GM18867 (cell line): ENCODE results near the gene NSUN2.
A peak's percentile ranks its signal among the peaks of the same experiment; 100 is the strongest.
"Not testable (repeated sequence)": the region's sequence is repeated elsewhere in the genome, so short reads cannot be mapped to it uniquely, and the experiment has no call there.

Experiments used
- ATAC-seq: cut with Tn5 transposase; IDR thresholded peaks from one replicate; pipeline ENCODE4 v1.9.1; 2021; ENCODE audit warnings: mild to moderate bottlenecking, moderate library complexity; ENCODE audit not compliant: unreplicated experiment

The NSUN2 gene

DNA sequence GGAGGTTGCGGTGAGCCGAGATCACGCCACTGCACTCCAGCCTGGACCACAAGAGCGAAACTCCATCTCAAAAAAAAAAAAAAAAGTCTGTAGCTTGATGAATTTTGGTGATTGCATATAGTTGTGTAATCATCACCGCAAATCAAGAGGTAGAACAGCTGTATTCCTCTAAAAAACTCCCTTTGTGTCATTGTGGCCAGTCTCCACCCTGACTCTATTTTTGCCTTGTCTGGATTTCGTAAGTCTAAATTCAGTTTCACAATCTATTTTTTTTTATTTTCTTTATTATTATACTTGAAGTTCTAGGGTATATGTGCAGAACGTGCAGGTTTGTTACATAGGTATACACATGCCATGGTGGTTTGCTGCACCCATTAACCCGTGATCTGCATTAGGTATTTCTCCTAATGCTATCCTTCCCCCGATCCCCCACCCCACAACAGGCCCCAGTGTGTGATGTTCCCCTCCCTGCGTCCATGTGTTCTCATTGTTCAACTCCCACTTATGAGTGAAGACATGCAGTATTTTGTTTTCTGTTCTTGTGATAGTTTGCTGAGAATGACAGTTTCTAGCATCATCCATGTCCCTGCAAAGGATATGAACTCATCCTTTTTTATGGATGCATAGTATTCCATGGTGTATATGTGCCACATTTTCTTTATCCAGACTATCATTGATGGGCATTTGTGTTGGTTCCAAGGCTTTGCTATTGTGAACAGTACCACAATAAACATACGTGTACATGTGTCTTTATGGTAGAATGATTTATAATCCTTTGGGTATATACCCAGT, 12.9 kb upstream of the NSUN2 start:
- not testable (repeated sequence) for ATAC-seq

GRCh38 chr5:6644794-6645241, 12.0 kb upstream of the NSUN2 start:
- ATAC-seq = no peak

- no peak for ATAC-seq
These were observed 9.8 kb upstream of the NSUN2 start for GRCh38 chr5:6642655-6643054.

- ATAC-seq = no peak
These were observed 5.4 kb upstream of the NSUN2 start for GRCh38 chr5:6638236-6638635.

DNA sequence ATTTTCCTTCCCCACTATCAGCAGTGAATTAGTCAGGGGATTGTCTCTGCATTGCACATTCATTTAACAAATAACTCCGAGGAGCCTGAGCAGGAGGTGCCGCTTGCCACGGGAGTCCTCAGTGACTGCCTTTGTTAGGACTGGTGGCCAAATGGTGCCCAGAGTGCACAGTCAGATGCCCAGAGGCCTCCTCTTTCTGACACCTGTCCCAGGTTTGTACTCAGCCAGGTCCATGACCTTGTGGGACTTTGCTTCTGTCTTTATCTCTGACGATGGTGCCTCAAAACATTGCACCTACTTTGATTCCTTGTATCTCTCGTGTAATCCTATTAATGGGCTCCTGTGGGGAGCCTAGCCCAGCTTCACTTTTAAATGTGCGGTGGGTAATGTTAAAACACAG, 4.7 kb upstream of the NSUN2 start:
- no peak for ATAC-seq

- no peak for ATAC-seq
These were observed 4.2 kb upstream of the NSUN2 start for GRCh38 chr5:6637022-6637421.

- no peak for ATAC-seq
These were observed 3.4 kb upstream of the NSUN2 start for GRCh38 chr5:6636293-6636692.

DNA sequence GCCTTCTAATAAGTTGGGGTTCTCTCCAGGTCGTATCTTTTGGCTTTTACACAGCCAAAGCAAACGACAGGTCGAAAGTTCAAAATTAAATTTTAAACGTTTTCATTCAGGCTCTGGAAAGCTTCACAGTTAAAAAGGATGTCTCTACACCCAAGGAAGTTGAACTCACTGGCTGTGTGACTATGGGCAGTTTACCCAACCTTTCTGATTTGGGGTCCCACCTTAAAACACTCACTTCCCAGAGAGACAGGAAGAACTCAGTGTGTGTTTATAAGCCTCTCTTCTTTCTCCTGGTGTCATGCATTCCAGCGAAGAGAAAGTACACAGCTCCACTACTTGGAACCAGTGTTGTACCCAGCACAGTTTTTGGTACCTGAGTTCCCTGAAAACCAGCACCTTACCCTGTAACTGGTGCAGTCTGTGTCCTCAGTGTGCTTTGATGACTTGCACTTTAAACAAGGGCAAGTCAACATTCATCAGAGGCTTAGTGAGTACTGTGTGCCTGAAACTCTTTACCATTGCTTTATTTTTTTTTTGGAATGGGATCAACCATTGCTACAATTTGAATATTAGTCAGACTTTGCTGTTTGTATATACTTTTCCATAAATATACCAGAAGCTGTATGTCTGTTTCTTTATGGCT, 2.1 kb upstream of the NSUN2 start:
- no peak for ATAC-seq

- no peak for ATAC-seq
These were observed 1.5 kb upstream of the NSUN2 start for GRCh38 chr5:6634306-6634705.

DNA sequence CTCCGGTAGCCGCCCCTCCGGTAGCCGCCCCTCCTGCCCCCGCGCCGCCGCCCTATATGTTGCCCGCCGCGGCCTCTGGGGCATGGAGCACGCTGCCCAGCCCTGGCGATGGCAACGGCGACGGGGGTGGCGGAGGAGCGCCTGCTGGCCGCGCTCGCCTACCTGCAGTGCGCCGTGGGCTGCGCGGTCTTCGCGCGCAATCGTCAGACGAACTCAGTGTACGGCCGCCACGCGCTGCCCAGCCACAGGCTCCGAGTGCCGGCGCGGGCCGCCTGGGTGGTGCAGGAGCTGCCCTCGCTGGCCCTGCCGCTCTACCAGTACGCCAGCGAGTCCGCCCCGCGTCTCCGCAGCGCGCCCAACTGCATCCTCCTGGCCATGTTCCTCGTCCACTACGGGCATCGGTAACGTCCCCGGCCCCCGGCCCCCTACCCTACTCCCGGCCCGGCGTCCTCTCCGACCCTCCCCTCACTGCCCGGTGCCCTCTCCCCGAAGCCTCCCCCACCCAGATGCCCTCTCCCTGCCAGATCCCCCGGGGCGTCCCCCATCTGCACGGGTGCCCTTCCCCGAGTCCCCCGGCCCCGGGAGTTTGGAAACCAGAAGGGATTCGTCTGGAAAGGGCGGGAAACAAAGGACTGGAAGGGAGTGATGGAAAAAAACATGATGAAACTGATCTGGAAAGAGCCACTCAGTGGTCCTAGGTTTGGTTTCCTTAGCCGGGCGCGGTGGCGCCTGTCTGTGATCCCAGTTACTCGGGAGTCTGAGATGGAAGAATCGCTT, 813 bp upstream of the NSUN2 start:
- peak; percentile 60 for ATAC-seq

- ATAC-seq = peak; percentile 29
These were observed 438 bp downstream of the NSUN2 start for GRCh38 chr5:6632324-6632887.

DNA sequence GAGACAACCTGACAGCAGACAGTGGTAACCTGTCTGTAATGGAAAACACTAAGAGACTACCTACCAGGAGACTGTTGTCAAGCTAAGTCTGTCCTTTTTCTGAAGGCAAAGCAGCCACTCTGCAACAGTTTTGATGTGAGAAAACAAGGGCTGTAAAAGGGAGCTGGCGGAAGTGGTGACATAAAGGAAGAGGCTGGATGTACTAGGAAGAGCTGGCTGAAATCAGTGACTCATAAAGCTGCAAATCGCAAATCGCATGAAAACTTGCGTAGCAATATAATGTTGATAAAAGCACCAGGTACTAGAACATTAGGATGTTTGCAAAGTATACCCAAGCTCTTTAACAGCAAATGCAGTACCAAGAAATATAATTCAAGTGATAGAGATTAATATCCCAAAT, 1.4 kb downstream of the NSUN2 start:
- no peak for ATAC-seq

- ATAC-seq = no peak
These were observed 6.3 kb downstream of the NSUN2 start for GRCh38 chr5:6626508-6626907.

GRCh38 chr5:6623941-6624340, 8.9 kb downstream of the NSUN2 start:
- no peak for ATAC-seq

DNA sequence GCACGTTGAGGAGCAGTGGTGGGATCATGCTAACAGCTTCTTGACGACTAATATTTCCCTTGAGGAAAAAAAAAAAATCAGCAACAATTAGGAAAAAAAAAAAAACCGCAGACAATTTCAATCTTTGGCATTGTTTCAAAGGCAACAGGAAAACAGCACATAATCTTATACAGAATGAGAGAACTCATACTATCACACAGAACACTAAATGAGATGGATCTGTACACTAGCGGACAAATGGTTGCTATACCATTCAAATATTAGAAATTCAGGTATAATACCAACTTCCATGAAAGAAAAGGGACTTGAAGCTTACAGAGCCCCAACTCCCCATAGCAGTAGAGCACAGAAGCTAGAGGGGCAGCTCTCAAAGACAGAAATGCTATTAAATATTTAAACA, 9.6 kb downstream of the NSUN2 start:
- ATAC-seq = no peak

DNA sequence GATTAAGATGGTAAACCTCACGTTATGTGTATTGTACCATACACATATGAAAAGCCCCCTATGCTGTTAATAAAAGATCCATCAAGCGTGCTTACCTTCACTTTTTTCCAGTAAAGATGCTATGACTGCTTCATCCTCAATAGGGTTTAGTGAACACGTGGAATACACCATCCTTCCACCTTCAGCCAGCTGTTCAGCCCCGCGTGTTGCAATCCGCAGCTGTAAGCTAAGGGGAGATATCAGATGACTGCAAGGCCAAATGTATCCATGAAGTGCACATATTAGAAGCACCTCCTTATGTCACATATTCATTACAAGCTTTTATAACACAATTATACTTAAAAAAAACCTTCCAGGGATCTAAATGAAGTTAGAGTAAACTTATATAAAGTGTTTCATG, 16.2 kb downstream of the NSUN2 start:
- no peak for ATAC-seq

DNA sequence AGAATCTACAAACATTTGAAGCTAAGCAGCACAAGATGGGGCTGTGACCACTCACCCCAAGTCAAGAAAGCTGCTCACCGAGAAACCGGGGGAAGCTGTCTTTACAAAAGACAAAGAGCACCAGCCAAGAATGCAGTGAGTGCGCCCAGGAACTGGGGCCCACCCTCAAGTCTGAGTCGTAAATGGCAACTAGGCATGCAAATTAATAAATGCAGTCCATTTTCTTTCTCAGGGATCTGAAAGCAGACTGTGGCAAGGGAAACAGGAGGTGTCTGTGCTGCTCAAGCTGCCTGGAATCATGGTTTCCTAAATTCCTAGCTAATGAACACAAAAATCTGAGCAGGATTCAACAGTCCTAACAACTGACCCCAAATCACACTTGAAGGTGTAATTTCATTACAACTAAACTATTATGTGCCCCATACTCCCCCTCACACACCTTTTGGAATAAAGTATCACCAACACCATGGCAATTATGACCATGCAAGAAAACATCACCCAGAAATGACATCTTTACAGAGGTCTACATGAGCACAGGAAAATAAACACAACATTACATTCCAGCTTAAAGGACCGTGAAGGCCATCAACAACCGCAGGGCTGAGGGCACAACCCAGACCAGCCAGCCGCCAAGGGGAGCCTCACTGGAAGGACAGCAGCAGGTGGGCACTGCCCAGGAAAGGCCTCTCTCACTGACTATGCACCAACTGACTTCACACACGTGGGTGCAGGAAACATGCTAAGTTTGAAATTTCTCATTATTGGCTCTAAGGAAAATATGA, 17.6 kb downstream of the NSUN2 start:
- ATAC-seq = no peak

DNA sequence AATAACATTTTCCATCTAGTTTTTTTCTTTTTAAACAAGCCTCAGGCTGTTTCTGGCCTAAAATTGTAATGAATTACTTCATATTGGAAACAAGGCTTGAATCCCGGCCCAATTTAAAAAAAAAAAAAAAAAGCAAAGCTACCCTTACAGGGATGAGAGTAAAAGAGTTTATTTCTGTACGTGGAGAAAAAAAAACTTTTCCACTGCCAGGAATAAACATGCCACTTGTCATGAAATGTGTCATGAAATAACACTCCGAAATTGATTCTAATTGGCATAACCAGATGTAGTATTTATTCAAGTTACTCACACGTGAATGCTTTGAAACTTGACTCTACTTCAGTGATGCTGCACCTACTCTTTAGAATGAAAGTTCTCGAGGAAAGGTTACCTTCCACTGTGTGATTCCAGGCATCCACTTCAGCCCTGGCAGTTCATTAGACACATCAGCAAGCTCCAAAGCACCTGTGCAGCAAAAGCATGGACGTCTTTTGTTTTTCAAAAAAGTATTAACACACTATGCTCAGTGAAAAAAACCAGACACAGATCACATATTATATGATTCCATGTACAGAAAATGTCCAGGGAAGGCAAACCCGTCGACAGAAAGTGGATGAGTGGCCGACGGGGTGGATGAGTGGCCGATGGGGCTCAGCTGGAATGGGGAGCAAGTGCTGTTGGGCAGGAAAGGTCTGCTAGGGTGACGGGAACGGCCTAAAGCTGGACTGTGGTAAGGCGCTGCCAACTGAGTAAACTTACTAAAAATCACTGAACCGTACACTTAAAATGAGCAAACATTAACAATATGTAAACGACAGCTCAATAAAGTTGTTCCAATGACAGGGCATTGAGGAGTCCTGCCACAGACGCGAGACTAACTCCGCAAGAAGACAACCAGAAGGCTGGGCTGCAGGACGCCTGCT, 21.2 kb downstream of the NSUN2 start:
- ATAC-seq = no peak

DNA sequence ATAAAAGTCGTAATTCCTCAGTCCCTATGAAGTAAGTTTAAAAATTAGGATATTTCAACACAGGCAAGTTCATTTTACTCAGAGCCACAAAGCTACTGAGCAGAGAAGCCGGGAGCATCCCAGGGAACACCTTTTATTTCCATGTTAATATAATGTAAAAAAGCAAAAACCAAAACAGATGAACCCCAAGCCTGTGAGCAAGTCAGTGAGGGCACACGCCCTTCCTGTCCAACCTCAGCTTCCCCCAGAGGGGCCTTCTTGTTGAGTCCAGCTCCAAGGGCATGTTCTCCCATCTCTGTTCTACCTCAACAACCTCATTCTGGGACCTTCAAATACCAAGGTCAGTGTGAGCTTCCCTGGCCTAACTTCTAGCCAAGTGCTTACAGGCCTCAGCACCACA, 24.8 kb downstream of the NSUN2 start:
- no peak for ATAC-seq

- ATAC-seq = no peak
These were observed 25.3 kb downstream of the NSUN2 start for GRCh38 chr5:6607559-6607936.
